GM19452 (cell line): ENCODE data around the gene BRMS1.
"Not testable (repeated sequence)": the region's sequence is repeated elsewhere in the genome, so short reads cannot be mapped to it uniquely, and the experiment has no call there.

Experiments
- ATAC-seq: cut with Tn5 transposase; IDR thresholded peaks from one replicate; pipeline ENCODE4 v1.9.1; 2021; ENCODE audit not compliant: unreplicated experiment

The BRMS1 gene

GRCh38 chr11:66363187-66363601 is 18.3 kb upstream of the BRMS1 start:
- ATAC-seq = no peak

- ATAC-seq = no peak
Observed at GRCh38 chr11:66362481-66363147, 17.7 kb upstream of the BRMS1 start.

GRCh38 chr11:66361502-66361941 is 16.6 kb upstream of the BRMS1 start:
- no peak for ATAC-seq

GRCh38 chr11:66360406-66361073 is 15.6 kb upstream of the BRMS1 start:
- no peak for ATAC-seq

- ATAC-seq = no peak
Observed at GRCh38 chr11:66359662-66360087, 14.8 kb upstream of the BRMS1 start.

- not testable (repeated sequence) for ATAC-seq
Observed at GRCh38 chr11:66350560-66351235, 5.8 kb upstream of the BRMS1 start.

- no peak for ATAC-seq
Observed at GRCh38 chr11:66349084-66349386, 4.1 kb upstream of the BRMS1 start.

GRCh38 chr11:66347425-66348276 is 2.7 kb upstream of the BRMS1 start, which contains the start of gene B4GAT1:
Gene B4GAT1, minus strand, starts transcription at chr11:66347629. Its CDS starts 84 bp downstream, at chr11:66347545.
- peak; percentile 40 for ATAC-seq

- no peak for ATAC-seq
Observed at GRCh38 chr11:66346476-66347424, 1.8 kb upstream of the BRMS1 start.

GRCh38 chr11:66345316-66345649 is 379 bp upstream of the BRMS1 start:
- ATAC-seq = no peak

- no peak for ATAC-seq
Observed at GRCh38 chr11:66343176-66343575, 1.7 kb downstream of the BRMS1 start.

- ATAC-seq = no peak
Observed at GRCh38 chr11:66341502-66342126, 3.3 kb downstream of the BRMS1 start.

- ATAC-seq = no peak
Observed at GRCh38 chr11:66340596-66341501, 4.1 kb downstream of the BRMS1 start.

GRCh38 chr11:66339686-66340483 is 5.0 kb downstream of the BRMS1 start:
- no peak for ATAC-seq

- no peak for ATAC-seq
Observed at GRCh38 chr11:66339162-66339675, 5.7 kb downstream of the BRMS1 start.

GRCh38 chr11:66338276-66339161 is 6.4 kb downstream of the BRMS1 start:
- no peak for ATAC-seq
